ENCODE measurements around the gene NT5DC3. TPM values are rescaled to one million over a fixed set of nuclear protein-coding genes. Genes with fewer than 3 reads are reported as not detected.

The NT5DC3 gene
- total RNA-seq, 2 donors from 2014 or later: 12.4 to 29.7 TPM

GRCh38 chr12:103879048-103879692 is 38.1 kb upstream of the NT5DC3 start:
- intact Hi-C loops (cut with DNase I): loop anchor here (5.0 kb wide), 1 partner anchor 228 kb away; no protein-coding TSS in a partner anchor
- no peaks in the 10 kb centered on the region for H3K36me3 ChIP-seq
- no peaks in the 10 kb centered on the region for H3K9me3 ChIP-seq
- TF ChIP-seq POLR2AphosphoS5 (IDR thresholded peaks at IDR 0.05) (no peak), POLR2A (IDR thresholded peaks at IDR 0.05) (no peak), CTCF (IDR thresholded peaks at IDR 0.05) (no peak)
- DNase-seq (ENCODE audit: low spot score): no peak
- no peak overlapping the region for H3K4me3 ChIP-seq
- H3K27me3 ChIP-seq (replicated peaks; ENCODE audit: insufficient read depth): no peaks in the 10 kb centered on the region
- 83% methylated on average over 9 of the region's 9 CpGs for WGBS
- no peak overlapping the region for H3K27ac ChIP-seq
- no peaks in the 10 kb centered on the region for H3K4me1 ChIP-seq (replicated peaks)

- Histone ChIP-seq H3K27me3 (replicated peaks; ENCODE audit: insufficient read depth) (no peaks in the 10 kb centered on the region), H3K4me3 (no peak overlapping the region), H3K27ac (no peak overlapping the region), H3K9me3 (no peaks in the 10 kb centered on the region), H3K36me3 (no peaks in the 10 kb centered on the region), H3K4me1 (replicated peaks) (no peaks in the 10 kb centered on the region)
- no peak for TF ChIP-seq POLR2A (IDR thresholded peaks at IDR 0.05)
- TF ChIP-seq POLR2AphosphoS5 (IDR thresholded peaks at IDR 0.05): peak; percentile 72
- peak; percentile 46 to 70 (median 68) for TF ChIP-seq CTCF (IDR thresholded peaks at IDR 0.05)
- intact Hi-C loops (cut with DNase I): loop anchor here (5.0 kb wide), 1 partner anchor 229 kb away; no protein-coding TSS in a partner anchor
- DNase-seq (ENCODE audit: low spot score): peak; percentile 70
- WGBS: 20% methylated on average over 5 of the region's 5 CpGs
Observed at GRCh38 chr12:103877934-103878510, 37.0 kb upstream of the NT5DC3 start.

GRCh38 chr12:103877288-103877687 is 36.3 kb upstream of the NT5DC3 start:
- intact Hi-C loops (cut with DNase I): loop anchor here (5.0 kb wide), 1 partner anchor 230 kb away; no protein-coding TSS in a partner anchor
- H3K27ac ChIP-seq: no peak overlapping the region
- no peaks in the 10 kb centered on the region for H3K9me3 ChIP-seq
- WGBS: 81% methylated on average over 1 of the region's 1 CpG
- TF ChIP-seq CTCF (IDR thresholded peaks at IDR 0.05) (no peak), POLR2AphosphoS5 (IDR thresholded peaks at IDR 0.05) (no peak), POLR2A (IDR thresholded peaks at IDR 0.05) (no peak)
- no peaks in the 10 kb centered on the region for H3K27me3 ChIP-seq (replicated peaks; ENCODE audit: insufficient read depth)
- H3K36me3 ChIP-seq: no peaks in the 10 kb centered on the region
- DNase-seq (ENCODE audit: low spot score): no peak
- H3K4me1 ChIP-seq (replicated peaks): no peaks in the 10 kb centered on the region
- no peak overlapping the region for H3K4me3 ChIP-seq

- H3K4me1 ChIP-seq (replicated peaks): no peaks in the 10 kb centered on the region
- 0% methylated on average over 1 of the region's 1 CpG for WGBS
- H3K27me3 ChIP-seq (replicated peaks; ENCODE audit: insufficient read depth): no peaks in the 10 kb centered on the region
- intact Hi-C loops (cut with DNase I): loop anchor here (5.0 kb wide), 1 partner anchor 232 kb away; no protein-coding TSS in a partner anchor
- H3K36me3 ChIP-seq: no peaks in the 10 kb centered on the region
- DNase-seq (ENCODE audit: low spot score): no peak
- no peaks in the 10 kb centered on the region for H3K9me3 ChIP-seq
- H3K27ac ChIP-seq: no peak overlapping the region
- no peak overlapping the region for H3K4me3 ChIP-seq
- no peak for TF ChIP-seq POLR2AphosphoS5 (IDR thresholded peaks at IDR 0.05)
- TF ChIP-seq CTCF (IDR thresholded peaks at IDR 0.05): no peak
- no peak for TF ChIP-seq POLR2A (IDR thresholded peaks at IDR 0.05)
Observed at GRCh38 chr12:103875666-103876065, 34.6 kb upstream of the NT5DC3 start.

GRCh38 chr12:103868215-103868614 is 27.2 kb upstream of the NT5DC3 start:
- no peaks in the 10 kb centered on the region for H3K27me3 ChIP-seq (replicated peaks; ENCODE audit: insufficient read depth)
- no peak for TF ChIP-seq POLR2AphosphoS5 (IDR thresholded peaks at IDR 0.05)
- no peaks in the 10 kb centered on the region for H3K4me1 ChIP-seq (replicated peaks)
- no peak overlapping the region for H3K4me3 ChIP-seq
- peak overlapping the region; percentile 30 to 73 for H3K27ac ChIP-seq
- DNase-seq (ENCODE audit: low spot score): no peak
- no peaks in the 10 kb centered on the region for H3K36me3 ChIP-seq
- intact Hi-C loops (cut with DNase I): no loop called here
- no peaks in the 10 kb centered on the region for H3K9me3 ChIP-seq
